Epithelial cell of prostate (primary cell): ENCODE measurements around the gene VAV2.

Experiments
- DNase-seq: peaks from one replicate; pipeline ENCODE4 v3.0.0-alpha.2; 2011; ENCODE audit warnings: low read depth, low spot score
- H3K27ac ChIP-seq: fragments of 450-650 bp; 2 replicates; pipeline ENCODE4 v1.5.1; 2017; ENCODE audit warnings: mild to moderate bottlenecking

Gene VAV2

GRCh38 chr9:133727876-133728441, 264.2 kb downstream of the VAV2 start:
- no peak overlapping the region for H3K27ac ChIP-seq
- DNase-seq = no peak

- no peak overlapping the region for H3K27ac ChIP-seq
- no peak for DNase-seq
These were observed 264.7 kb downstream of the VAV2 start for GRCh38 chr9:133727277-133727875.

DNA sequence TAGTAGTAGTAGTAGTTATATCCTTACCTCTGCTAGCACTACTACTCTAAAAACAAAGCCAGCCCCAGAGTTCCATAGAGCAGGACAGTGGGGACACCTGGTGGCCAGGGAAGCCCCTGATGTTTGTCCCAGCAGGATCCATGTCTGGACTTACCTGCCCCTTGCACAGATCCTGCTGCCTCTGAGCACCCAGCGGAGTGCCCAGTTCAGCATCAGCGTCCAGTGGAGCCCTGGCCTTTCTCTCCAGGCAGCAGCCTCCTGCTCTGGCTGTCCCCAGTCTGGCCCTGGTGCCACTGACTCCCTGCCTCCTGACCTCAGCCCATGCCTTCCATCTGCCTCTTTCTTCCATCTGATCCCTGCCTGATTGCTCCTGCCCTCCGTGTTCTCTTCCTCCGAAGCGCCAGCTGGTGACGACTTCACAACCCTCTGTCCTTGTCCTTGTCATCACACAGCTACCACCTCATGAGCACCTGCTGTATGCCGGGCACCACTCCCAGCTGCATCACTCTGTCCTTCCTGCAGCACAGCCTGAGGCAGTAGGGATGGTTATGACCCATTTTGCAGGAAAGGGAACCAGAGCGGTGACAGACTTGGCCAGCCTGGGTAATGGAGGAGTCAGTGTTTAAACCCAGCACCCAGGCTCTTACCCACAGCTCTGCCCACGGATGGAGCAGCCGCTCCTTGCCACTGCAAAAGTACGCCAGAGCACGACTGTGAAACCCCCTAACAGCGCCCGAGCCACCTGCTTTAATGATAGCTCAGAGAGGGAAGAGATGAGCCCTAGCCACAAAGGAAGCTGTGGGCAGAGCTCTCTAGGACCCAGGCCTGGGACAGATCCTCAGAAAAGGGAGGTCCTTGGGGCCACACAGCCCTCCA, 265.5 kb downstream of the VAV2 start:
- no peak for DNase-seq

GRCh38 chr9:133725886-133726285, 266.2 kb downstream of the VAV2 start:
- H3K27ac ChIP-seq = no peak overlapping the region
- DNase-seq = no peak

More for the DNA sequence above, 265.5 kb downstream of the VAV2 start:
- no peak overlapping the region for H3K27ac ChIP-seq

- no peak for DNase-seq
- no peak overlapping the region for H3K27ac ChIP-seq
These were observed 273.4 kb downstream of the VAV2 start for GRCh38 chr9:133718563-133719315.

GRCh38 chr9:133717113-133718031, 274.8 kb downstream of the VAV2 start:
- no peak for DNase-seq

GRCh38 chr9:133716564-133717112, 275.5 kb downstream of the VAV2 start:
- H3K27ac ChIP-seq = no peak overlapping the region
- no peak for DNase-seq

More at GRCh38 chr9:133717113-133718031, 274.8 kb downstream of the VAV2 start:
- no peak overlapping the region for H3K27ac ChIP-seq

- no peak overlapping the region for H3K27ac ChIP-seq
- no peak for DNase-seq
These were observed 276.1 kb downstream of the VAV2 start for GRCh38 chr9:133715866-133716563.

- no peak overlapping the region for H3K27ac ChIP-seq
- no peak for DNase-seq
These were observed 276.7 kb downstream of the VAV2 start for GRCh38 chr9:133715295-133715865.

DNA sequence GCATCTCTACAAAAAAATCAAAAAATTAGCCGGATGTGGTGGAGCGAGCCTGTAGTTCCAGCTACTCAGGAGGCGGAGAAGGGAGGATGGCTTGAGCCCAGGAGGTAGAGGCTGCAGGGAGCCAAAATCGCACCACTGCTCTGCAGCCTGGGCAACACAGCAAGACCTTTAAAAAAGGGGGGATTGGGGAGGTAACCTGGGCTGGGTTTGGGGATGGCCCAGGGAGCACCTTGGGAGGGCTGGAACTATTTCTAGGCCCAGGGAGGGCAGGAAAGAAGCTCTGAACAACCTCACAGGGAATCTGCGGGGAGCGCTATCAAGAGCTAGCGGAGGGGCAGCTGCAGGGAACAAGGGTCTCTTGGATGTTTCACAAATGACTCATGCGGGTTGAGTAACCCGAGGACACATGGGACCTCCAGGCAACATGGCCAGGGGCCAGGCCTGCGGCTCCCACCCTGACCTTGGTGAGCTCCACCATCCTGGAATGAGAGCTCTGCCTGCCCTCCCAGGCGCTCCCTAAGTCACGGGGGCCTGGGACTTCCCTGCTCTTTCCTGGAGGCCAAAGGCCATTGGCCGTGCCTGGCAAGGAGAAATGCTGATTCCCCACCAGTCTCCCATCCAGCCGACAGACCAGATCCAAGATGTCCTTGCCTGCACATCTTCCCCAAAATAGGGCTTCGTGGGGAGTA, 277.4 kb downstream of the VAV2 start:
- H3K27ac ChIP-seq = no peak overlapping the region

DNA sequence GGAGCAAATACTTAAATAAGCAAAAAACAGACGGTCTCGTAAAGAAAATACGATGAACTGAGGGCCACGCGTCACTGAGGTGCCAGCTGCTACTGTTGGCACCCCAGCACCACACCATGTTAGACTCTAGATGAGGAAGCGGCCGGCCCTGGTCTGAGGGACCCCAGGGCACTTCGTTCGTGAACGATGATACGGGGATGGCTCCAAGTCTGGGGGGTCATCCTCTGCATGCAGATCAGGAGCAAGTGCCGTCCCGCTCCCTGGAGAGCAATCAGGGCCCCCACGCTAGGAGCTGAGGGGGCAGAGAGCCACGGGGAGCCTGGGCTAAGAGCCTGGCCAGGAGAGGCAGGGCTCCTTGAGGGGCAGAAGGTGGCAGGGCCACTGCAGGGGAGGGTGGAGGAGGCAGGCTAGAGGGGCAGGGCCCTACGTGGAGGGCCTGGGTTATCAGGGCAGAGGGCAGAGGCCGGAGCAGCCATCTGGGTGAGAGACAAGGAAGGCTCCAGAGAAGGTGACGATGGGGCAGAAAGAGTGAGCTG, 278.1 kb downstream of the VAV2 start:
- no peak for DNase-seq
- no peak overlapping the region for H3K27ac ChIP-seq

More for the DNA sequence above, 277.4 kb downstream of the VAV2 start:
- no peak for DNase-seq

- H3K27ac ChIP-seq = no peak overlapping the region
- DNase-seq = no peak
These were observed 278.8 kb downstream of the VAV2 start for GRCh38 chr9:133713150-133713959.

GRCh38 chr9:133712221-133713100, 279.7 kb downstream of the VAV2 start:
- H3K27ac ChIP-seq = no peak overlapping the region
- no peak for DNase-seq
